Measurements from ENCODE around the gene FAM53B. TPM values are rescaled to one million over a fixed set of nuclear protein-coding genes. Genes with fewer than 3 reads are reported as not detected.
"Not testable (repeated sequence)": the region's sequence is repeated elsewhere in the genome, so short reads cannot be mapped to it uniquely, and the experiment has no call there.

Gene FAM53B
- 10 to 100 TPM in 1 of 3 donors, 1 to 10 TPM in 2; 7.1 to 12.8 (median 9.8) TPM for polyA plus RNA-seq

- 0 to 1% (median 0%) methylated on average over 50 to 100 of the region's 100 CpGs for WGBS, 3 donors
- no peak within 1 kb of the TSS for H3K27ac ChIP-seq (ENCODE audit: low read depth, low read length)
These were observed at the start of gene FAM53B for GRCh38 chr10:124744102-124745050. FAM53B (minus strand) TSS chr10:124744378; CDS start chr10:124706713, 37,665 bp downstream.

- 95 to 98% (median 97%) methylated on average over 11 of the region's 11 CpGs for WGBS, 3 donors
- no peak overlapping the region for H3K27ac ChIP-seq (ENCODE audit: low read depth, low read length)
These were observed 48.8 kb upstream of the FAM53B start for GRCh38 chr10:124792998-124793352.

GRCh38 chr10:124791547-124792348 is 47.6 kb upstream of the FAM53B start, which contains the start of gene EEF1AKMT2:
EEF1AKMT2 (minus strand) TSS chr10:124791887; CDS start chr10:124791833, 54 bp downstream.
- WGBS, 3 donors: 0% methylated on average over 72 to 79 of the region's 79 CpGs
- peak within 1 kb of the TSS; percentile 44 for H3K27ac ChIP-seq (ENCODE audit: low read depth, low read length)

GRCh38 chr10:124782900-124783299 is 38.7 kb upstream of the FAM53B start:
- WGBS, 3 donors: 100% methylated on average over 1 of the region's 1 CpG
- H3K27ac ChIP-seq (ENCODE audit: low read depth, low read length): not testable (repeated sequence)

GRCh38 chr10:124768791-124769190 is 24.6 kb upstream of the FAM53B start:
- no peak overlapping the region for H3K27ac ChIP-seq (ENCODE audit: low read depth, low read length)
- WGBS, 3 donors: 93 to 98% (median 96%) methylated on average over 2 of the region's 2 CpGs

- H3K27ac ChIP-seq (ENCODE audit: low read depth, low read length): no peak overlapping the region
- 70 to 86% (median 78%) methylated on average over 2 of the region's 2 CpGs for WGBS, 3 donors
These were observed 21.1 kb upstream of the FAM53B start for GRCh38 chr10:124765256-124765655.

- no peak overlapping the region for H3K27ac ChIP-seq (ENCODE audit: low read depth, low read length)
- 81 to 97% (median 95%) methylated on average over 1 of the region's 1 CpG for WGBS, 3 donors
These were observed 19.1 kb upstream of the FAM53B start for GRCh38 chr10:124763267-124763666.

GRCh38 chr10:124762281-124762680 is 18.1 kb upstream of the FAM53B start:
- no peak overlapping the region for H3K27ac ChIP-seq (ENCODE audit: low read depth, low read length)
- 90 to 92% (median 90%) methylated on average over 5 of the region's 5 CpGs for WGBS, 3 donors

- 64 to 83% (median 76%) methylated on average over 5 of the region's 5 CpGs for WGBS, 3 donors
- H3K27ac ChIP-seq (ENCODE audit: low read depth, low read length): no peak overlapping the region
These were observed 12.2 kb upstream of the FAM53B start for GRCh38 chr10:124756156-124756903.

GRCh38 chr10:124755581-124755980 is 11.4 kb upstream of the FAM53B start:
- WGBS, 3 donors: 69 to 80% (median 75%) methylated on average over 2 of the region's 2 CpGs
- no peak overlapping the region for H3K27ac ChIP-seq (ENCODE audit: low read depth, low read length)

GRCh38 chr10:124754227-124754626 is 10.0 kb upstream of the FAM53B start:
- 93 to 97% (median 95%) methylated on average over 5 of the region's 5 CpGs for WGBS, 3 donors
- H3K27ac ChIP-seq (ENCODE audit: low read depth, low read length): no peak overlapping the region

GRCh38 chr10:124748953-124749645 is 4.9 kb upstream of the FAM53B start:
- H3K27ac ChIP-seq (ENCODE audit: low read depth, low read length): no peak overlapping the region
- 75 to 77% (median 75%) methylated on average over 4 of the region's 4 CpGs for WGBS, 3 donors

GRCh38 chr10:124748166-124748565 is 4.0 kb upstream of the FAM53B start:
- H3K27ac ChIP-seq (ENCODE audit: low read depth, low read length): no peak overlapping the region
- 90 to 95% (median 92%) methylated on average over 3 of the region's 3 CpGs for WGBS, 3 donors

- WGBS, 3 donors: 87 to 96% (median 95%) methylated on average over 1 of the region's 1 CpG
- no peak overlapping the region for H3K27ac ChIP-seq (ENCODE audit: low read depth, low read length)
These were observed 3.6 kb upstream of the FAM53B start for GRCh38 chr10:124747745-124748144.

GRCh38 chr10:124746992-124747391 is 2.8 kb upstream of the FAM53B start:
- 91 to 92% (median 91%) methylated on average over 2 of the region's 2 CpGs for WGBS, 3 donors

GRCh38 chr10:124746447-124746846 is 2.3 kb upstream of the FAM53B start:
- WGBS, 3 donors: 95 to 98% (median 98%) methylated on average over 8 of the region's 8 CpGs
- not testable (repeated sequence) for H3K27ac ChIP-seq (ENCODE audit: low read depth, low read length)

More at GRCh38 chr10:124746992-124747391, 2.8 kb upstream of the FAM53B start:
- H3K27ac ChIP-seq (ENCODE audit: low read depth, low read length): no peak overlapping the region

GRCh38 chr10:124745673-124746072 is 1.5 kb upstream of the FAM53B start:
- no peak overlapping the region for H3K27ac ChIP-seq (ENCODE audit: low read depth, low read length)
- 22 to 32% (median 31%) methylated on average over 3 of the region's 3 CpGs for WGBS, 3 donors

- WGBS, 3 donors: 68 to 79% (median 73%) methylated on average over 4 of the region's 4 CpGs
- no peak overlapping the region for H3K27ac ChIP-seq (ENCODE audit: low read depth, low read length)
These were observed 1.1 kb upstream of the FAM53B start for GRCh38 chr10:124745252-124745651.

Measured in adipose tissue (tissue), 3 donors.